ENCODE data around the gene MSGN1.

The MSGN1 gene

GRCh38 chr2:17816396-17817245, at the start of gene MSGN1:
TSS of gene MSGN1 (plus strand) at chr2:17816460. CDS start at chr2:17816519, 59 bp downstream.
- DNase-seq (ENCODE audit: low read depth in 1 of 2, low spot score in 1 of 2) = no peak

DNA sequence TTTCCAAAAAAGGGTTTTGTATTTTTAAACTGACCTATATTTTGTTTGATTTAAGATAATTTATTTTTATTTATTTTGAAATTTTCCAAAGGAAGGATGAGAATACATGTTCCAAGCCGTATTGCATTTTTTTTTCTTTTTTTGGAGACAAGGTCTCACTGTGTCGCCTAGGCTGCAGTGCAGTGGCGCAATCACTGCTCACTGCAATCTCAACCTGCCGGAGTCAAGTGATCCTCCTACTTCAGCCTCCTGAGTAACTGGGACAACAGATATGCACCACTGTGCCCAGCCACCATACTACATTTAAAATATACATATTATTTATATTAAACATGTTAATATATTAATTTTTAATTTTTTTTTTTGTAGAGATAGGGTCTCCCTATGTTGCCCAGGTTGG, 47.4 kb upstream of the MSGN1 start:
- DNase-seq (ENCODE audit: low read depth in 1 of 2, low spot score in 1 of 2) = no peak

GRCh38 chr2:17771956-17772355, 44.3 kb upstream of the MSGN1 start:
- DNase-seq (ENCODE audit: low read depth in 1 of 2, low spot score in 1 of 2) = no peak

DNA sequence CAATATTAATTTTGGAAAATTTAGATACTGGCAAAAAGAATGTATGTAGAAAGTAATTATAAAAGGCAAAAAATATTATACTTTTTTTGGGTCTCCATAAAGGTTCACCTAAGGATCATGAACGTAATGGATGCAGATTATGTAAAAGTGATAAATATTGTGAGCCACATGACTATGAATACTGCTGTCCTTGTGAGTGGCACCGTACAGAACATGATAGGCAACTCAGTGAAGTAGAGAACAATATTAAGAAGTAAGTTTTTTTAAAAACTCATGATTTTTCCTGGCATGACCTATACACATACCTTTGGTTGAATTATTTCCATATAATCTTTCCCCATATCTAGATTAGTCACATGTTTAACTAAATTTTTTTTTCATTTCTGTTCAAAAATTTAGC, 43.7 kb upstream of the MSGN1 start:
- no peak for DNase-seq (ENCODE audit: low read depth in 1 of 2, low spot score in 1 of 2)

DNA sequence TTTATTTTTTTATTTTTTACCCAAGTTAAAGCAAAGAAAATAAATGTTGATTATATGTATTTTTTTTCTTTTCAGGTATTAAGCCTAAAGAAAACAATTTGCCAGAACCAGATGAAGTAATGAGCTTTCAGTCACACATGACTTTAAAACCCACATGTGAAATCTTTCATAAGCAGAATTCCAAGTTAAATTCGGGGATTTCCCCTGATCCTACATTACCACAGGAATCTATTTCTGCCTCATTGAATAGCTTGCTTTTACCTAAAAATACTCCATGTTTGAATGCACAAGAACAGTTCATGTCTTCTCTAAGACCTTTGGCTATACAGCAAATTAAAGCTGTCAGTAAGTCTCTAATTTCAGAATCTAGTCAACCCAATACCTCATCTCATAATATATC, 35.7 kb upstream of the MSGN1 start:
- no peak for DNase-seq (ENCODE audit: low read depth in 1 of 2, low spot score in 1 of 2)

GRCh38 chr2:17781482-17781881, 34.8 kb upstream of the MSGN1 start:
- DNase-seq (ENCODE audit: low read depth in 1 of 2, low spot score in 1 of 2) = no peak

- no peak for DNase-seq (ENCODE audit: low read depth in 1 of 2, low spot score in 1 of 2)
These were observed 29.5 kb upstream of the MSGN1 start for GRCh38 chr2:17786727-17787126.

- DNase-seq (ENCODE audit: low read depth in 1 of 2, low spot score in 1 of 2) = no peak
These were observed 27.5 kb upstream of the MSGN1 start for GRCh38 chr2:17788773-17789172.

GRCh38 chr2:17790536-17790935, 25.7 kb upstream of the MSGN1 start:
- no peak for DNase-seq (ENCODE audit: low read depth in 1 of 2, low spot score in 1 of 2)

DNA sequence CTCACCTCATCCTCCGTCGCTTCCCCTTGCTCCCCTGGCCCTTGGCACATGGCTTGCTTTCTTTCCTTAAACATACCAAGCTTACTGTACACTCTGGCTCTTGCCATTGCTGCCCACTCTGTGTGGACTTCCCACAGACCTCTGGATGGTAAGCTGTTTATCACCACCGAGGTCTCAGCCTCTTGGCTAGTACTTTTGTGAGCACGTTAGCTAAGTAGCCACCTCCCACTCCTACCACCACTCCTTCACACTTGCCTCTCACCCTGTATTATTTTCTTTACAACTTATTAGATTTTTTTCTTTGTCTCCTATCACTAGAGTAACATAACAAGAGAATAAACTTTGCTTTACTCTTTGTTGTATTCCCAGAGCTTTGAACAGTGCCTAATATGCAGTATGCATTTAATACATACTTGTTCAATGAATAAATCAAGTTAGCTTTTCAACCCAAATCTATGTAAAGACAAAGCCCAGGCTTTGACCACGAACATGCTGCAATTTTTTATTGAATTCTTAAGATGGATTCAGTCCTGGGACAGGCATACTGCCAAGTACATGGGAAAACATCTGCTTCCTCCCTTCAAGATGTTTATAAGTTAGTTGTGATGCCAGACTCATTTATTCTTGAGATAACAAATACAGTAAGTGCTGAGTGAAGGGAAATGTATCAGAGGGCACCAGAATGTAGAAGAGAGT, 25.0 kb upstream of the MSGN1 start:
- no peak for DNase-seq (ENCODE audit: low read depth in 1 of 2, low spot score in 1 of 2)

GRCh38 chr2:17791817-17792130, 24.5 kb upstream of the MSGN1 start:
- no peak for DNase-seq (ENCODE audit: low read depth in 1 of 2, low spot score in 1 of 2)

- DNase-seq (ENCODE audit: low read depth in 1 of 2, low spot score in 1 of 2) = no peak
These were observed 23.7 kb upstream of the MSGN1 start for GRCh38 chr2:17792515-17792914.

- no peak for DNase-seq (ENCODE audit: low read depth in 1 of 2, low spot score in 1 of 2)
These were observed 23.0 kb upstream of the MSGN1 start for GRCh38 chr2:17793296-17793695.

DNA sequence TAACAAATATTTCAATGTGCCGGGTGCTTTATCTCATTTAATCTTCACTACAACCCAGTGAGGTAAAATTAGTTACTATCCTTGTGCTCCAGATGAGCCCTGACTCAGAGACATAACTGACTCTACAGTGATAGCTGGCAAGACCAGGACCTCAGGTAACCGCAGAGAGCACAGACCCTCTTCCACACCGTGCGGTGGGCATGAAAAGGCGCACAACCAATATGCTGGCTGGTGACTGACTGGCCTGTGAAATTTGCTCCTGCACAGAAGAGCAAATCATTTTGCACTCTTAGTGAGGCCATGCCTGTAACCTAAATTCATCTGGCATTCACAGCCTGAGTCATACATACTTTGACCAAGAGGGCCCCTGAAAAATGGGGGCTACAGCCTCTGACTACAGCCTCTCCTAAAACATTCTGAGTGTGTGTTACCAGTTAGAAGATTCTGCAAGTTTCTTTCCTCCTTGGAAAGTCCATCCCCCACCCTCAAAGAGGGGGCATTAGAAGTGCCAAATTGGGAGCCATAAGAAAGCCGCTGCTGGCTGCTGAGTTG, 22.4 kb upstream of the MSGN1 start:
- no peak for DNase-seq (ENCODE audit: low read depth in 1 of 2, low spot score in 1 of 2)

DNA sequence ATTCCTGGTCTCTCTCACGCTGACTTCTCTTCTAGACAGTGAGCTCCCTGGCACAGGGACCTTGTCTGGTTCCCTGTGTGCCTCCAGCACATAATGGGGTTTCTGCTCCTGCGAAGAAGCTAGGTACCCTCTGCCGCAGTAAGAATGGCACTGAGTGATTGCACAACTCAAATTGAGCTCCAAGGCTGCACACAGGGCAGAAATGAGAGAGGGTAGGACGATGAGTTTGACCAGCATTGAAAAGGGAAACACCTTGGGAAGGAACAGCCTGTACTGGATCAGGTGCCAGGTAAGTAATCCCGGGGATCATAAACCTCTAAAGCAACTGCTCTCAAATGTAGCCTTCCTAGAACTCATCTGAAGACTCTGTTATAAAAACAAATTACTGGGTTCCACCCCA, 21.0 kb upstream of the MSGN1 start:
- no peak for DNase-seq (ENCODE audit: low read depth in 1 of 2, low spot score in 1 of 2)

DNA sequence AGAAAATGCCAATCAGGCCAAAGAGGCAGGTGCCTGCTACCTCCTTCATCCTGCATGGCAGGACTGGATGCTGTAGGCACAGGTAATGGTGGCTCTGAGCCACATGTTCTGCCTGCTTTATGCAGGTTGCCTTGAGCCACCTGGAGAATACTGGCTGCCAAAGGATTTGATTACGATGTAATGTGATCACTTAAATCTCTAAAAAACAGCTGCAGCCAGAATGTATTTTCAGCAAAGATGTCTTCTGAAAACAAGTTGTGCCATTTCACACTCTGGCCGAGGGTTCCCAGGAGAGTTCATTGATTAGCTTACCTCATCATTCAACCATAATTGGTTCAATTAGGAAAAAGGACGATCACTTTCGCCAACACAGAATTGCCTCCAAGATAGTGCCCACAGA, 17.9 kb upstream of the MSGN1 start:
- no peak for DNase-seq (ENCODE audit: low read depth in 1 of 2, low spot score in 1 of 2)

GRCh38 chr2:17799301-17800120, 16.7 kb upstream of the MSGN1 start:
- DNase-seq (ENCODE audit: low read depth in 1 of 2, low spot score in 1 of 2) = no peak

- DNase-seq (ENCODE audit: low read depth in 1 of 2, low spot score in 1 of 2) = no peak
These were observed 16.0 kb upstream of the MSGN1 start for GRCh38 chr2:17800219-17800618.

DNA sequence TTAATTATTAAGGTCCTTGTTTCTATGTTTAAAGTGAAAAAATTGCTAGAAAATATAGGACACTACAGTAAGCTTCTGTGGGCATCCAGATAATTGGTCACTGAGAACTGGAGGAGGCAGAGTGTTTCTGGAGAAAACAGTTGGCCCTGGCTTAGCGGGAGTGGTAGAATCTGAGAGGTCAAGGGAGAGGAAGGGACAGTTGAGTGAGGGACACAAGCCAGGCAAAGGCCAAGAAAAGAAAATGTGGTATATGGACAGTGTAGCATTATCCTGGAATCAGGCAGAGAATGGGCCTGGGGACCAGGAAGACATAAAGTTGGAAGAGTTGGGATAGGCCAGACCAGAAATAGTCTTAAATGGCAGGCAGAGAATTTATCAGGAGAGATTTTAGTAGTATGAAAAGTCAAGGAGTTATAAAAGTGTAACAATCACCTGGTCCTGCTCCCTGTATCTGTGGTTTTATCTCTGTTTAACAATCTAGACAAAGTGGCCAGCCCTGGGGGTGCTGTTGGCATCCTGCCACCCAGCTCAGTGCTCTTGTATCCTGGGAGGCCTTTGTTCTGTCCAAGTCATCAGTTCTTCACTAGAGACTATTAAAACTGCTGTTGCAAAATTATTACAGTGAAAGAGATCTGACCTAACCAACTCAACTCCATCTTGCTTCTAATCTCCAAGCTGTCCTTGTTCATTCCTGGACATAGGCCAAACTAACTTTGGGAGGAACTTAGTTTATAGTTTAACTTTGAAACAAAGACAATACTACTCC, 15.4 kb upstream of the MSGN1 start:
- no peak for DNase-seq (ENCODE audit: low read depth in 1 of 2, low spot score in 1 of 2)

DNA sequence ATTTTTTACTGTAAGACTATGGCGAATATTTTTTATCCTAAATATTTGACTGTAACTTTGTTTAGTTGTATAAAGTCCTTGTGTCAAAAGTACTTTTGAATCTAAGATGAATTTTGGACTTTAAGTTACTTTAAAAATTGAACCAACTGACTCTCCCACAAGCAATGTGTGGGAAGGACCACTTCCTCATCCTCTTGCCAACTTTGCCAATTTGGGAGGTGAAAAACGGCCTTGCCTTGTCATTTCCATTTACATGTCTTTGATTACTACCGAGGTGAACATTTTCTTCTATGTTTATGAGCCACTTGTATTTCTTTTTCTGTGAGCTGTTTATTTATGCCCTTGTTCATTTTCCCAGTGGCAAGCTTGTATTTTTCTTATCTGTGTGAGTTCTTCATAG, 12.8 kb upstream of the MSGN1 start:
- DNase-seq (ENCODE audit: low read depth in 1 of 2, low spot score in 1 of 2) = no peak

DNA sequence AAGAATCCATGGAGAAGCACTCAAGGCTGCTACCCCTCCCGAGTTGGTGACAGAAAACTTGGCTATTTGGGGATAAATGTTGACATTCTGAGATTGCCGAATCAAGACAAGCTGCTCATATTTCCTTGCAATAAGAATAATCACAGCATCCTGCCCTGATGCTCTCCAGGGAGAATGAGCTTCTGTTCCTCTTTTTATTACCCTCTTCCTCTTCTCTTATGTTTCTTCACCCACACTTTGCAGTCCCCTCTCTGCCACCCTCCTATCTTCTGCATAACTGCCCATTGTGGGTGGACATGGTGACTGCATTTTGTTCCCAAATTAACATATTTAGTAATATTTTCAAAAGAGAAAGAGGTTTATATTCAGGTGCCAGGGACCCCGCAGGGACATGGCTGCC, 11.9 kb upstream of the MSGN1 start:
- DNase-seq (ENCODE audit: low read depth in 1 of 2, low spot score in 1 of 2) = no peak

All from activated T-helper 1 cell treated with anti-CD3 and anti-CD28 coated beads, Interleukin-2, amount 50 U/mL, for 16 hours (primary cell).